Right lobe of liver (tissue), 4 donors: ENCODE measurements around the gene TEPSIN.

ENCODE experiments used
- POLR2A ChIP-seq: fragments of 450-650 bp; IDR thresholded peaks from one replicate; pipeline ENCODE4 v1.6.1; 2017; ENCODE audit warnings: antibody characterized with exemption, mild to moderate bottlenecking
- TF ChIP-seq, protein P1 (sequence below), 4 donors: fragments of 200-600 bp in 3 of 4; fragments of 450-650 bp in 1 of 4; IDR thresholded peaks; one replicate each; pipeline versions ENCODE4 v1.5.1 to v1.8.0; 2016 to 2022; ENCODE audit warnings: antibody characterized with exemption in 4 of 4, mild to moderate bottlenecking in 2 of 4
- donor health status: DM: no; HTN: no; CAD: no.
- donor health status: DM: no; HTN: no; CAD: no.
- donor health status: DM: no; HTN: yes; CAD: no.

DNA sequence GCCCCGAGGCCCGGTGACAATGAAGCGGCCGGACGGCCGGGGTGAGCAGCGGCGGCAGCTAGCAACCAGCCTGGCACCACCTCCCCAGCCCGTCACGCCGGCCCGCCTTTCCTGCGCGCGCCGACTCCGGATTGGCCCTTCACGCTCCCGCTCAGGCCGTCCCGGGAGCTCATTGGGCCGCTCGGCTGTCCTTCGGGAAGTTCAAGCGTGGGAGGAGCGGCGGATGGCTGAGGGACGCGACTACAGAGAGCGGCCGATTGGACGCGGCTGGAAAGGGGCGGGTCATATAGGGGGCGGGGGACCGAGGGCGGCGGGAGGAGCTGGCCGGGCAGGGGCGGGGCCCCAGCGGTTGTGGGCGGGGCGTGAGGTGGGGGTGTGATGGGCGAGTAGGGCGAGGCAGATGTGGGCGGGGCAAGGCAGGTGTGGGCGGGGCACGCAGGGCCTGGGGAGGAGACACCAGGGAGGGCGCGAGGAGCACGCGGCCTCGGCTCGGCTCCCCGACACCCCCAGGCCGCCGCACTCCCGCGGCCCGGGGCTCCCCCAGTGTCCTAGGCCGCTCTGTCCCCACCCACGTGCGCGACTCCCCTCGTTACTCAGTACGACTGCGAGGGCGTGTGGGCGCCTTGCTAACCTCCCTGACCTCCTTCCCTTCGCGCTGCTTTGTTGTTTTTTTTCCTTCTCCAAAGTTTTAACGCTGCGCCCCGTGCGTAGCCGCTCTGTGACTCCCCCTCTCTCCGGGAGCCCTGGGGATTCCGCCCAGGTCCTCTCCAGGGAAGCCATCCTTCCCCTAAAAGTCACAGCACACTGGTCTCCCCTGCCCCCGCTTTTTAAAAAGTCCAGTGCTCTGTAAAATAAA lies 15.7 kb downstream of the TEPSIN start, which contains the start of gene CEP131:
- no peak for TF ChIP-seq POLR2A
- TF ChIP-seq, protein P1, sequence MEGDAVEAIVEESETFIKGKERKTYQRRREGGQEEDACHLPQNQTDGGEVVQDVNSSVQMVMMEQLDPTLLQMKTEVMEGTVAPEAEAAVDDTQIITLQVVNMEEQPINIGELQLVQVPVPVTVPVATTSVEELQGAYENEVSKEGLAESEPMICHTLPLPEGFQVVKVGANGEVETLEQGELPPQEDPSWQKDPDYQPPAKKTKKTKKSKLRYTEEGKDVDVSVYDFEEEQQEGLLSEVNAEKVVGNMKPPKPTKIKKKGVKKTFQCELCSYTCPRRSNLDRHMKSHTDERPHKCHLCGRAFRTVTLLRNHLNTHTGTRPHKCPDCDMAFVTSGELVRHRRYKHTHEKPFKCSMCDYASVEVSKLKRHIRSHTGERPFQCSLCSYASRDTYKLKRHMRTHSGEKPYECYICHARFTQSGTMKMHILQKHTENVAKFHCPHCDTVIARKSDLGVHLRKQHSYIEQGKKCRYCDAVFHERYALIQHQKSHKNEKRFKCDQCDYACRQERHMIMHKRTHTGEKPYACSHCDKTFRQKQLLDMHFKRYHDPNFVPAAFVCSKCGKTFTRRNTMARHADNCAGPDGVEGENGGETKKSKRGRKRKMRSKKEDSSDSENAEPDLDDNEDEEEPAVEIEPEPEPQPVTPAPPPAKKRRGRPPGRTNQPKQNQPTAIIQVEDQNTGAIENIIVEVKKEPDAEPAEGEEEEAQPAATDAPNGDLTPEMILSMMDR (IDR thresholded peaks at IDR 0.05): no peak
